H9 (cell line): Measurements from ENCODE around the gene MSH6. TPM values are rescaled to one million over a fixed set of nuclear protein-coding genes. Genes with fewer than 3 reads are reported as not detected.

Source experiments
- DNase-seq: peaks from one replicate; pipeline ENCODE4 v3.0.0-alpha.2; 2017
- H2AFZ ChIP-seq: one replicate; pipeline ENCODE4 v1.6.1; 2013; ENCODE audit warnings: mild to moderate bottlenecking, low read length, control low read depth, moderate library complexity
- H2AK5ac ChIP-seq: 2 replicates; pipeline ENCODE4 v1.6.1; 2013; ENCODE audit warnings: low read length, control low read depth, mixed read lengths; ENCODE audit not compliant: insufficient read length
- H2BK120ac ChIP-seq: one replicate; pipeline ENCODE4 v1.6.1; 2013; ENCODE audit warnings: low read depth, mild to moderate bottlenecking, low read length, control low read depth, inconsistent platforms; ENCODE audit not compliant: poor library complexity, severe bottlenecking
- H2BK12ac ChIP-seq: 2 replicates; pipeline ENCODE4 v1.6.1; 2013; ENCODE audit warnings: low read length, control low read depth, mixed read lengths, low read depth; ENCODE audit not compliant: insufficient read length
- H2BK15ac ChIP-seq: 2 replicates; pipeline ENCODE4 v1.6.1; 2013; ENCODE audit warnings: low read depth, low read length, control low read depth
- H2BK20ac ChIP-seq: one replicate; pipeline ENCODE4 v1.6.1; 2013; ENCODE audit warnings: low read depth, mild to moderate bottlenecking, low read length, control low read depth, inconsistent platforms; ENCODE audit not compliant: poor library complexity, severe bottlenecking
- H2BK5ac ChIP-seq: 2 replicates; pipeline ENCODE4 v1.6.1; 2013; ENCODE audit warnings: low read length, control low read depth, mixed read lengths; ENCODE audit not compliant: insufficient read length
- H3K14ac ChIP-seq: 2 replicates; pipeline ENCODE4 v1.6.1; 2013; ENCODE audit warnings: low read length, control low read depth; ENCODE audit not compliant: insufficient read depth
- H3K18ac ChIP-seq: 2 replicates; pipeline ENCODE4 v1.6.1; 2013; ENCODE audit warnings: low read depth, mild to moderate bottlenecking, mixed read lengths, low read length, control low read depth; ENCODE audit not compliant: insufficient read length
- H3K23ac ChIP-seq: 2 replicates; pipeline ENCODE4 v1.6.1; 2013; ENCODE audit warnings: low read length, control low read depth, mixed read lengths, low read depth; ENCODE audit not compliant: insufficient read length
- H3K23me2 ChIP-seq: 2 replicates; pipeline ENCODE4 v1.6.1; 2013; ENCODE audit warnings: low read depth, mild to moderate bottlenecking, mixed read lengths, low read length, control low read depth; ENCODE audit not compliant: insufficient read length, poor library complexity, severe bottlenecking
- H3K27ac ChIP-seq: 2 replicates; pipeline ENCODE4 v1.5.1; 2013; ENCODE audit warnings: low read length, control low read depth, mixed read lengths, low read depth; ENCODE audit not compliant: insufficient read length
- H3K27me3 ChIP-seq: 2 replicates; pipeline ENCODE4 v1.6.1; 2013; ENCODE audit warnings: low read length, control low read depth, inconsistent platforms; ENCODE audit not compliant: insufficient read depth
- H3K4ac ChIP-seq: 2 replicates; pipeline ENCODE4 v1.6.1; 2013; ENCODE audit warnings: low read depth, mild to moderate bottlenecking, control low read depth, inconsistent platforms, low read length, moderate library complexity
- H3K4me1 ChIP-seq: 2 replicates; pipeline ENCODE4 v1.6.1; 2013; ENCODE audit warnings: low read length, control low read depth, inconsistent platforms; ENCODE audit not compliant: insufficient read depth
- H3K4me2 ChIP-seq: 2 replicates; pipeline ENCODE4 v1.6.1; 2013; ENCODE audit warnings: low read length, control low read depth, mixed read lengths; ENCODE audit not compliant: insufficient read length, insufficient read depth
- H3K56ac ChIP-seq: 2 replicates; pipeline ENCODE4 v1.6.1; 2013; ENCODE audit warnings: low read depth, mild to moderate bottlenecking, mixed read lengths, low read length, control low read depth; ENCODE audit not compliant: insufficient read length
- H3K79me1 ChIP-seq: 2 replicates; pipeline ENCODE4 v1.6.1; 2013; ENCODE audit warnings: low read depth, mild to moderate bottlenecking, moderate library complexity, low read length, control low read depth, inconsistent platforms; ENCODE audit not compliant: insufficient read depth, poor library complexity, severe bottlenecking
- H3K79me2 ChIP-seq: 2 replicates; pipeline ENCODE4 v1.6.1; 2013; ENCODE audit warnings: low read length, control low read depth, inconsistent platforms; ENCODE audit not compliant: insufficient read depth
- H3K9ac ChIP-seq: 2 replicates; pipeline ENCODE4 v1.6.1; 2013; ENCODE audit warnings: low read length, control low read depth, mixed read lengths; ENCODE audit not compliant: insufficient read length; ENCODE audit errors: extremely low read depth
- H3K9me3 ChIP-seq: one replicate; pipeline ENCODE4 v1.6.1; 2013; ENCODE audit warnings: low read depth, low read length, inconsistent platforms; ENCODE audit not compliant: control insufficient read depth
- H3T11ph ChIP-seq: one replicate; pipeline ENCODE4 v1.6.1; 2013; ENCODE audit warnings: mild to moderate bottlenecking, low read length, control low read depth, inconsistent platforms
- H4K20me1 ChIP-seq: one replicate; pipeline ENCODE4 v1.6.1; 2013; ENCODE audit not compliant: control insufficient read depth, insufficient read length, insufficient read depth
- H4K5ac ChIP-seq: 2 replicates; pipeline ENCODE4 v1.6.1; 2013; ENCODE audit warnings: low read depth, mild to moderate bottlenecking, mixed read lengths, low read length, control low read depth; ENCODE audit not compliant: insufficient read length
- H4K8ac ChIP-seq: replicated peaks from 2 replicates; pipeline ENCODE4 v1.6.1; 2013; ENCODE audit warnings: low read length, control low read depth, mixed read lengths, low read depth; ENCODE audit not compliant: insufficient read length
- H4K91ac ChIP-seq: 2 replicates; pipeline ENCODE4 v1.6.1; 2013; ENCODE audit warnings: low read depth, mild to moderate bottlenecking, moderate library complexity, mixed read lengths, low read length, control low read depth; ENCODE audit not compliant: insufficient read length
- H3K27ac Mint-ChIP-seq, 3 experiments: 2 replicates in 2 of 3; 3 replicates in 1 of 3; pipeline ENCODE4 v1.8.0; 2020 to 2021; ENCODE audit warnings: mixed read lengths in 3 of 3, mild to moderate bottlenecking in 1 of 3, moderate library complexity in 1 of 3
- H3K27me3 Mint-ChIP-seq: 2 replicates; pipeline ENCODE4 v1.8.0; 2021; ENCODE audit warnings: low read depth, mild to moderate bottlenecking, moderate library complexity, mixed read lengths
- H3K36me3 Mint-ChIP-seq, 3 experiments: 2 replicates in 2 of 3; 3 replicates in 1 of 3; pipeline ENCODE4 v1.8.0; 2020 to 2021; ENCODE audit warnings: low read depth in 3 of 3, mixed read lengths in 3 of 3; ENCODE audit not compliant: insufficient read depth in 1 of 3
- H3K4me1 Mint-ChIP-seq, 2 experiments: 2 replicates each; pipeline ENCODE4 v1.8.0; 2020; ENCODE audit warnings: mixed read lengths in 2 of 2
- H3K4me3 Mint-ChIP-seq, 2 experiments: 2 replicates in 1 of 2; 3 replicates in 1 of 2; pipeline ENCODE4 v1.8.0; 2020 to 2021; ENCODE audit warnings: mild to moderate bottlenecking in 2 of 2, mixed read lengths in 2 of 2, moderate library complexity in 1 of 2
- H3K9me3 Mint-ChIP-seq, 2 experiments: 2 replicates in 1 of 2; 3 replicates in 1 of 2; pipeline ENCODE4 v1.8.0; 2020; ENCODE audit warnings: mild to moderate bottlenecking in 2 of 2, mixed read lengths in 2 of 2, moderate library complexity in 1 of 2
- CTCF ChIP-seq: fragments of 200-600 bp; sonication (generic); conservative IDR thresholded peaks from 3 replicates; pipeline ENCODE4 v1.8.0; 2021; ENCODE audit warnings: antibody characterized with exemption, mild to moderate bottlenecking
- WGBS: extraction: QIAGEN DNeasy Blood & Tissue Kit; methylation state at CpG from one replicate; pipeline ENCODE4 v1.1.7; 2013; ENCODE audit warnings: missing lambda C conversion rate, low lambda C conversion rate, mixed read lengths; ENCODE audit not compliant: insufficient read length; ENCODE audit errors: extremely low coverage; 5-methylcytosine and 5-hydroxymethylcytosine counted together
- total RNA-seq: library from RNA; stranded (reverse); gene quantifications from 2 replicates; pipeline ENCODE4 v1.2.1, GENCODE V29; 2021

The MSH6 gene
- total RNA-seq, 1 experiment from 2014 or later, result 303 TPM

GRCh38 chr2:47805850-47806249 is 22.9 kb downstream of the MSH6 start:
- Histone ChIP-seq H2BK5ac (no peak overlapping the region), H3K56ac (no peak overlapping the region), H3K18ac (no peak overlapping the region), H4K91ac (no peak overlapping the region), H3K79me1 (peaks cover 1% of the 10 kb centered on the region), H3K23ac (no peak overlapping the region), H2BK12ac (no peak overlapping the region), H2BK120ac (no peak overlapping the region), H4K20me1 (no peaks in the 10 kb centered on the region), H3K79me2 (peaks cover under 1% of the 10 kb centered on the region; the same call in 1 of the 2 replicates), H4K8ac (no peak overlapping the region), H2AFZ (no peak overlapping the region), H3K14ac (no peak overlapping the region), H3K4ac (no peak overlapping the region), H3K4me2 (no peak overlapping the region), H3K9me3 (no peaks in the 10 kb centered on the region), H3K4me1 (no peaks in the 10 kb centered on the region), H2AK5ac (no peak overlapping the region), H2BK20ac (no peak overlapping the region), H3K27me3 (no peaks in the 10 kb centered on the region), H3T11ph (no peak overlapping the region), H4K5ac (no peak overlapping the region), H3K9ac (no peak overlapping the region), H3K27ac (no peak overlapping the region), H3K23me2 (no peaks in the 10 kb centered on the region), H2BK15ac (no peak overlapping the region)
- no peaks in the 10 kb centered on the region for H3K27me3 Mint-ChIP-seq
- H3K36me3 Mint-ChIP-seq, result peaks cover 40 to 91% (median 77%) of the 10 kb centered on the region in 3 experiments
- no CpG with 5 or more reads among the region's 6 CpGs for WGBS
- H3K4me3 Mint-ChIP-seq, result no peak overlapping the region
- no peak for DNase-seq
- peak overlapping the region in 1 of 3 experiments; percentile 55; a peak in 1 of 7 replicates for H3K27ac Mint-ChIP-seq
- TF ChIP-seq CTCF, result no peak
- H3K9me3 Mint-ChIP-seq, result no peaks in the 10 kb centered on the region
- no peaks in the 10 kb centered on the region; a peak in 1 of 4 replicates for H3K4me1 Mint-ChIP-seq
